SK-N-SH (cell line): ENCODE data around the gene TIGAR. TPM values are rescaled to one million over a fixed set of nuclear protein-coding genes. Genes with fewer than 3 reads are reported as not detected.

Experiments used
- CTCF ChIA-PET: fragments of 300-600, 350-600 bp; formaldehyde crosslinking; extraction: SDS; loops from one replicate; lab custom pipeline; 2021; lab: Yijun Ruan, JAX
- POLR2A ChIA-PET: fragments of 350-600 bp; sonication (Branson Sonifier 250); formaldehyde crosslinking; extraction: SDS; loops from one replicate; lab custom pipeline; 2020; ENCODE audit warnings: antibody characterized with exemption, inconsistent platforms; lab: Yijun Ruan, JAX
- DNase-seq: peaks from one replicate; pipeline ENCODE4 v3.0.0; 2012
- H2AFZ ChIP-seq: fragments of 200-600 bp; sonication (generic); 2 replicates; pipeline ENCODE4 v1.8.1; 2016; ENCODE audit warnings: antibody characterized with exemption, mild to moderate bottlenecking, low read depth
- H3F3A ChIP-seq: fragments of 200-600 bp; sonication (generic); replicated peaks from 2 replicates; pipeline ENCODE3; 2016; ENCODE audit warnings: antibody characterized with exemption, mild to moderate bottlenecking; ENCODE audit not compliant: insufficient read depth
- H3K27ac ChIP-seq, 2 experiments: fragments of 200-500 bp in 1 of 2; fragments of 200-600 bp in 1 of 2; sonication (Bioruptor generic) in 1 of 2; sonication (generic), shearing (Covaris generic) in 1 of 2; 2 replicates each; pipeline versions ENCODE4 v1.5.1 to v1.6.1; 2014 to 2016; ENCODE audit warnings: low read depth in 2 of 2, inconsistent platforms in 1 of 2, low read length in 1 of 2, mild to moderate bottlenecking in 1 of 2, mixed read lengths in 1 of 2
- H3K27me3 ChIP-seq: fragments of 200-600 bp; sonication (generic), shearing (Covaris generic); 2 replicates; pipeline ENCODE4 v1.6.1; 2016; ENCODE audit warnings: mixed run types; ENCODE audit not compliant: insufficient read depth
- H3K36me3 ChIP-seq, 2 experiments: fragments of 200-500 bp in 1 of 2; fragments of 200-600 bp in 1 of 2; sonication (Bioruptor generic) in 1 of 2; sonication (generic) in 1 of 2; replicated peaks in 1 of 2; 2 replicates each; pipeline versions ENCODE3 to v1.5.1; 2014 to 2016; ENCODE audit warnings: low read length in 1 of 2, mild to moderate bottlenecking in 1 of 2; ENCODE audit not compliant: insufficient read depth in 2 of 2, control insufficient read depth in 1 of 2
- H3K4me1 ChIP-seq, 2 experiments: fragments of 200-500 bp in 1 of 2; fragments of 200-600 bp in 1 of 2; sonication (Bioruptor generic) in 1 of 2; sonication (generic), shearing (Covaris generic) in 1 of 2; 2 replicates each; pipeline versions ENCODE4 v1.5.1 to v1.6.1; 2014 to 2016; ENCODE audit warnings: low read depth in 1 of 2, low read length in 1 of 2, mixed run types in 1 of 2; ENCODE audit not compliant: insufficient read depth in 2 of 2, control insufficient read depth in 1 of 2
- H3K4me2 ChIP-seq: fragments of 200-600 bp; sonication (generic), shearing (Covaris generic); 2 replicates; pipeline ENCODE4 v1.6.1; 2017; ENCODE audit warnings: mixed run types
- H3K4me3 ChIP-seq, 2 experiments: fragments of 200-500 bp in 1 of 2; fragments of 200-600 bp in 1 of 2; sonication (Bioruptor generic) in 1 of 2; sonication (generic), shearing (Covaris generic) in 1 of 2; 2 replicates each; pipeline versions ENCODE4 v1.5.1 to v1.8.1; 2014 to 2016; ENCODE audit warnings: low read depth in 2 of 2, inconsistent platforms in 1 of 2, low read length in 1 of 2, mild to moderate bottlenecking in 1 of 2, mixed read lengths in 1 of 2, moderate library complexity in 1 of 2
- H3K79me2 ChIP-seq: fragments of 200-600 bp; sonication (generic); 2 replicates; pipeline ENCODE4 v1.8.1; 2017; ENCODE audit warnings: mild to moderate bottlenecking; ENCODE audit not compliant: insufficient read depth
- H3K9ac ChIP-seq: fragments of 200-600 bp; sonication (generic); 2 replicates; pipeline ENCODE4 v1.6.1; 2017; ENCODE audit warnings: mixed run types
- H3K9me2 ChIP-seq: fragments of 200-600 bp; sonication (generic); 2 replicates; pipeline ENCODE4 v1.6.1; 2017; ENCODE audit warnings: mixed run types
- H3K9me3 ChIP-seq: fragments of 200-600 bp; sonication (generic); 2 replicates; pipeline ENCODE4 v1.6.1; 2017; ENCODE audit warnings: mixed run types, mild to moderate bottlenecking, moderate library complexity
- H4K20me1 ChIP-seq: fragments of 200-600 bp; sonication (generic); 2 replicates; pipeline ENCODE4 v1.6.1; 2017; ENCODE audit warnings: mild to moderate bottlenecking, mixed run types; ENCODE audit not compliant: insufficient read depth
- CHD2 ChIP-seq: fragments of 150-350 bp; IDR thresholded peaks from 2 replicates; pipeline ENCODE4 v1.6.1; 2018; ENCODE audit warnings: low read length; ENCODE audit not compliant: partially characterized antibody
- ELF1 ChIP-seq: IDR thresholded peaks from 2 replicates; pipeline ENCODE4 v1.4.0; 2012
- EZH2phosphoT487 ChIP-seq: fragments of 200-600 bp; sonication (generic); IDR thresholded peaks from 2 replicates; pipeline ENCODE4 v1.6.1; 2017; ENCODE audit warnings: low read depth, mixed run types, mild to moderate bottlenecking, antibody characterized with exemption, moderate library complexity, borderline replicate concordance
- FOSL2 ChIP-seq: IDR thresholded peaks from 2 replicates; pipeline ENCODE4 v1.4.0; 2012; ENCODE audit warnings: low read depth, mild to moderate bottlenecking, moderate library complexity, borderline replicate concordance
- FOXM1 ChIP-seq: IDR thresholded peaks from 2 replicates; pipeline ENCODE4 v1.4.0; 2012; ENCODE audit warnings: low read depth, mild to moderate bottlenecking
- MEF2A ChIP-seq: IDR thresholded peaks from 2 replicates; pipeline ENCODE4 v1.4.0; 2012; ENCODE audit warnings: low read depth, borderline replicate concordance
- NFIC ChIP-seq: IDR thresholded peaks from 2 replicates; pipeline ENCODE4 v1.4.0; 2012; ENCODE audit warnings: borderline replicate concordance
- NRF1 ChIP-seq: IDR thresholded peaks from 2 replicates; pipeline ENCODE4 v1.6.1; 2012; ENCODE audit warnings: low read depth, mild to moderate bottlenecking, low read length
- RCOR1 ChIP-seq: fragments of 150-350 bp; IDR thresholded peaks from 2 replicates; pipeline ENCODE4 v1.6.1; 2017; ENCODE audit warnings: antibody characterized with exemption, low read length
- RXRA ChIP-seq: IDR thresholded peaks from 2 replicates; pipeline ENCODE4 v1.4.0; 2012; ENCODE audit warnings: low read depth, mild to moderate bottlenecking, borderline replicate concordance
- SIN3A ChIP-seq: IDR thresholded peaks from 2 replicates; pipeline ENCODE4 v1.6.1; 2012; ENCODE audit warnings: low read depth, mild to moderate bottlenecking, low read length, moderate library complexity, borderline replicate concordance
- TCF12 ChIP-seq: IDR thresholded peaks from 2 replicates; pipeline ENCODE4 v1.4.0; 2012
- TEAD4 ChIP-seq: IDR thresholded peaks from 2 replicates; pipeline ENCODE4 v1.4.0; 2012; ENCODE audit warnings: mild to moderate bottlenecking, borderline replicate concordance; ENCODE audit not compliant: insufficient read depth
- USF1 ChIP-seq: IDR thresholded peaks from 2 replicates; pipeline ENCODE4 v1.4.0; 2012; ENCODE audit warnings: low read depth, borderline replicate concordance
- YY1 ChIP-seq: IDR thresholded peaks from 2 replicates; pipeline ENCODE4 v1.4.0; 2012; ENCODE audit warnings: low read depth, mild to moderate bottlenecking
- WGBS: methylation state at CpG from one replicate; pipeline ENCODE4 v1.1.6; 2017; ENCODE audit warnings: low lambda C conversion rate; 5-methylcytosine and 5-hydroxymethylcytosine counted together
- polyA plus RNA-seq, 3 experiments: library from polyadenylated mRNA; depleted of rRNA; stranded (reverse); fragments of >200 nt; gene quantifications; 2 replicates each; pipeline ENCODE4 v1.2.3, GENCODE V29; 2012
- TF ChIP-seq, protein P1 (sequence below): IDR thresholded peaks from 2 replicates; pipeline ENCODE4 v1.4.0; 2012; ENCODE audit warnings: low read depth
- TF ChIP-seq, protein P2 (sequence below): fragments of 150-350 bp; IDR thresholded peaks from 2 replicates; pipeline ENCODE4 v1.6.1; 2016; ENCODE audit warnings: mild to moderate bottlenecking, low read depth, low read length
- TF ChIP-seq, protein P3 (sequence below): fragments of 150-350 bp; IDR thresholded peaks from 2 replicates; pipeline ENCODE4 v1.6.1; 2017; ENCODE audit warnings: antibody characterized with exemption, low read length, low read depth, borderline replicate concordance

The TIGAR gene
- polyA plus RNA-seq, 1 of the 3 experiments (the other 2 are of a cell fraction) = 8.3 TPM

DNA sequence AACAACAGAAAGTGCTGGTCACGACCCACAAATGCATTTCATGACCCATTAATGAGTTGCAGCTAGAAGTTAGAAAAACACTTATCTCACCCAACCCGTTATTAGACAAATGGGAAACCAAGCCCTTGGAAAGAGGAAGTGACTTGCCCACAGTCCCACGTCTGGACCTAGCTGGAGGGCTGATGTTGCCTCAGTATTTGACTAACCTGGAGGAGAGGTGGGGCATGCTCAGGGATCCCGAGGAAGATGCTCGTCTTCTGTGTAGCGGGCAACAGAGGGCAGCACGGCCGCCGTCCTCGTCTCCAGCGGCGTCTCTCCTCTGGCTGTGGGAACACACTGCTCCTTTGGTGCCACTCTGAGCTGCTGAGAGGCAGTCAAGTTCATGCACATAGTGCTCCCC, 34.8 kb upstream of the TIGAR start:
- Histone ChIP-seq H3K9ac (no peak overlapping the region), H3K9me3 (no peaks in the 10 kb centered on the region), H3K36me3 (no peaks in the 10 kb centered on the region), H4K20me1 (no peaks in the 10 kb centered on the region), H3K79me2 (no peaks in the 10 kb centered on the region), H3K4me3 (no peak overlapping the region), H3F3A (no peaks in the 10 kb centered on the region), H3K4me1 (no peaks in the 10 kb centered on the region), H2AFZ (no peak overlapping the region), H3K27me3 (peaks cover 94% of the 10 kb centered on the region), H3K9me2 (no peaks in the 10 kb centered on the region), H3K27ac (no peak overlapping the region), H3K4me2 (no peak overlapping the region)
- 11% methylated on average over 12 of the region's 12 CpGs for WGBS
- ChIA-PET CTCF (interaction anchor here (0.5 to 15.2 kb wide), 4 partner anchors 9 to 797 kb away, joined by 3 to 162 read pairs (median 8); no protein-coding TSS in a partner anchor), POLR2A (no interaction called here)
- TF ChIP-seq YY1 = no peak
- no peak for TF ChIP-seq CHD2
- TF ChIP-seq NFIC = no peak
- no peak for DNase-seq

- Histone ChIP-seq H3K27me3 (peaks cover 97% of the 10 kb centered on the region), H2AFZ (no peak overlapping the region), H3K4me2 (no peak overlapping the region), H3K36me3 (no peaks in the 10 kb centered on the region), H3K4me3 (no peak overlapping the region), H3K27ac (no peak overlapping the region), H3K9me3 (no peaks in the 10 kb centered on the region), H3K79me2 (no peaks in the 10 kb centered on the region), H3F3A (no peaks in the 10 kb centered on the region), H3K9me2 (no peaks in the 10 kb centered on the region), H3K4me1 (no peaks in the 10 kb centered on the region), H3K9ac (no peak overlapping the region), H4K20me1 (no peaks in the 10 kb centered on the region)
- POLR2A ChIA-PET = no interaction called here
- 9% methylated on average over 14 of the region's 14 CpGs for WGBS
- no peak for DNase-seq
- CTCF ChIA-PET = interaction anchor here (0.7 to 15.2 kb wide), 3 partner anchors 9 to 402 kb away, joined by 3 to 162 read pairs (median 13); no protein-coding TSS in a partner anchor
- TF ChIP-seq SIN3A (no peak), MEF2A (no peak), TCF12 (no peak), NFIC (no peak), FOSL2 (no peak), TEAD4 (no peak), NRF1 (no peak), EZH2phosphoT487 (no peak), RXRA (no peak), FOXM1 (no peak), RCOR1 (no peak), USF1 (no peak), ELF1 (no peak)
- TF ChIP-seq, protein P1, sequence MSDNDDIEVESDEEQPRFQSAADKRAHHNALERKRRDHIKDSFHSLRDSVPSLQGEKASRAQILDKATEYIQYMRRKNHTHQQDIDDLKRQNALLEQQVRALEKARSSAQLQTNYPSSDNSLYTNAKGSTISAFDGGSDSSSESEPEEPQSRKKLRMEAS = no peak
- TF ChIP-seq, protein P2, sequence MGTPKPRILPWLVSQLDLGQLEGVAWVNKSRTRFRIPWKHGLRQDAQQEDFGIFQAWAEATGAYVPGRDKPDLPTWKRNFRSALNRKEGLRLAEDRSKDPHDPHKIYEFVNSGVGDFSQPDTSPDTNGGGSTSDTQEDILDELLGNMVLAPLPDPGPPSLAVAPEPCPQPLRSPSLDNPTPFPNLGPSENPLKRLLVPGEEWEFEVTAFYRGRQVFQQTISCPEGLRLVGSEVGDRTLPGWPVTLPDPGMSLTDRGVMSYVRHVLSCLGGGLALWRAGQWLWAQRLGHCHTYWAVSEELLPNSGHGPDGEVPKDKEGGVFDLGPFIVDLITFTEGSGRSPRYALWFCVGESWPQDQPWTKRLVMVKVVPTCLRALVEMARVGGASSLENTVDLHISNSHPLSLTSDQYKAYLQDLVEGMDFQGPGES = no peak
- TF ChIP-seq, protein P3, sequence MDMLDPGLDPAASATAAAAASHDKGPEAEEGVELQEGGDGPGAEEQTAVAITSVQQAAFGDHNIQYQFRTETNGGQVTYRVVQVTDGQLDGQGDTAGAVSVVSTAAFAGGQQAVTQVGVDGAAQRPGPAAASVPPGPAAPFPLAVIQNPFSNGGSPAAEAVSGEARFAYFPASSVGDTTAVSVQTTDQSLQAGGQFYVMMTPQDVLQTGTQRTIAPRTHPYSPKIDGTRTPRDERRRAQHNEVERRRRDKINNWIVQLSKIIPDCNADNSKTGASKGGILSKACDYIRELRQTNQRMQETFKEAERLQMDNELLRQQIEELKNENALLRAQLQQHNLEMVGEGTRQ = no peak
Observed at GRCh38 chr12:4286771-4287317, 34.2 kb upstream of the TIGAR start.
